HL-60 (cell line): ENCODE data around the gene AGPAT2.

Experiments
- CTCF ChIP-seq: IDR thresholded peaks from one replicate; pipeline ENCODE4 v1.5.1; 2011; ENCODE audit warnings: low read length, control low read depth, inconsistent platforms; ENCODE audit not compliant: insufficient read depth
- GABPA ChIP-seq: IDR thresholded peaks from 2 replicates; pipeline ENCODE4 v1.6.1; 2012; ENCODE audit warnings: low read depth
- POLR2AphosphoS5 ChIP-seq: IDR thresholded peaks from 2 replicates; pipeline ENCODE4 v1.6.1; 2012; ENCODE audit warnings: low read depth
- REST ChIP-seq: IDR thresholded peaks from 2 replicates; pipeline ENCODE4 v1.6.1; 2012; ENCODE audit warnings: low read depth; ENCODE audit not compliant: insufficient replicate concordance
- SPI1 ChIP-seq: IDR thresholded peaks from 2 replicates; pipeline ENCODE4 v1.6.1; 2012; ENCODE audit warnings: low read depth, mild to moderate bottlenecking, borderline replicate concordance

- TF ChIP-seq CTCF (no peak), POLR2AphosphoS5 (no peak), REST (no peak), SPI1 (no peak), GABPA (no peak)
These were observed 18.1 kb downstream of the AGPAT2 start for GRCh38 chr9:136668983-136669790.
